GM18519 (cell line): ENCODE results near the gene DCAF8L2.
"Not testable (repeated sequence)": the region's sequence is repeated elsewhere in the genome, so short reads cannot be mapped to it uniquely, and the experiment has no call there.

ENCODE experiments used
- ATAC-seq: cut with Tn5 transposase; IDR thresholded peaks from one replicate; pipeline ENCODE4 v1.9.1; 2021; ENCODE audit warnings: mild to moderate bottlenecking, moderate library complexity; ENCODE audit not compliant: unreplicated experiment, low FRiP score

DCAF8L2 gene

GRCh38 chrX:27590044-27590443 is at the start of gene DCAF8L2:
Gene DCAF8L2 (plus strand): TSS chrX:27590344. CDS start chrX:27746896, 156,552 bp downstream.
- no peak for ATAC-seq

DNA sequence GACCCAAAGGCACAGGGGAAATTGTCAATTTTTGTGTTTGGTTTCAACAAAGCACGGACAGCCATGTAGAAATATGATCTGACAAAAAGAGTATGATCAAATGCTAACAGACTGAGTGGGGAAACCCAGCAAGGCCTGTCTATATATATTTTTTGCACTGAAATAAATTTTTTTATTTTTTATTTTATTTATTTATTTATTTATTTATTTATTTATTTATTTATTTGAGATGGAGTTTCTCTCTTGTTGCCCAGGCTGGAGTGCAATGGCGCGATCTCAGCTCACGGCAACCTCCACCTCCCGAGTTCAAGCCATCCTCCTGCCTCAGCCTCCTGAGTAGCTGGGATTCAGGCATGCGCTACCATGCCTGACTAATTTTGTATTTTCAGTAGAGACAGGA is 49.0 kb upstream of the DCAF8L2 start:
- not testable (repeated sequence) for ATAC-seq

DNA sequence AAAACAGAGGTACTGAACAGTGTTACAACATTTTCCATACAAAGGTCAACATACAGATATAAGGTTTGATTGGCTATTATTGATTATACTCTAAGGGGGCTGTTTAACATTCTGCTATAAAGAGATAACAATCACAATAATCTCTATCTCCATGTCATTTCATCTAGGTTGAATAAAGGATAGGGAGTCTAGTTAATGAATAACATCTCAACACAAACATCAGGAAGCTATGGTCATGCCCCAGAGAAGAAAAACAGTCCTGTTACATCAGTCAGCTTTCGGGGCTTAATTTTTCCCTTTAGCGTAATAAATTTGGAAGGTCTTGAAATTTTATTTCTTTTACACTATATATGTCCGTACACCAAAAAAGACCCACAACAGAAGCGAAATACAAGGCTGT is 41.5 kb upstream of the DCAF8L2 start:
- no peak for ATAC-seq

DNA sequence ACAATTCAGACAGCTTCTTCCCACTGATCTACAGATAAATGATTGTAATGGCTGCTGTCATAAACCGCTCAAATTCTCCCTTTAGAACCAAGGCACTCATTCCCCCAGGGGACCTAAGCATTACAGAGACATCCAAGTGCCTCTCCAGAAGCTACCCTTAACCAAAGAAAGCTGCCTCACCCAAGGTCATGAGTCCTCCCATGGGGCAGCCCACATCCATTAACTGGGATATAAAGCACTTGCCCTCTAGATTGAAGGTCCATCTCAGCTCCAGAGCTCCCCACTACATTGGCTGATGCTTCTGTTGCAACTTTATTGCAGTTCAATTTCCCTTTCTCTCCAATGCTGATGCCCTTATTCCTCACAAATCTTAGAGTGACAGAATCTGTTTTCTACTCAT is 40.5 kb upstream of the DCAF8L2 start:
- no peak for ATAC-seq

GRCh38 chrX:27555514-27555913 is 34.6 kb upstream of the DCAF8L2 start:
- ATAC-seq: no peak

DNA sequence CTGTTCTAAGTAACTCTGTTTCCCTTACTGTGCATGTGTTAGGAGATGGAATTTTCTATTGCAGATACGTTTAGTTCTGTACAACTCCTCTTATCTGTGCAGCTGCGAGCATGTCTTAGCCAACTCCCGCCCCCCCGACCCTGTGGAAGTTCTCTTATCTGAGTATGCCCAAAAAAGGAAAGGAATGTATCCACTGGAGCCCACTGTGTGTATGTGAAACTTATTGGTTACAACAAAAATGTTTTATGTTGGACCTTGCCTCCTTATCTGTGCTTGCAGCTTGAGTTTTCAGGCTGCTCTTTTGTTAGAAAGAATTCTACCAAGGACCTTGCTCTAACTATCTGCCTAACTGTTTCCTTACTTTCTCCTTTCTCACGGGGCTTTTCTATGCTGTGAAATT is 24.2 kb upstream of the DCAF8L2 start:
- no peak for ATAC-seq

GRCh38 chrX:27571164-27571563 is 19.0 kb upstream of the DCAF8L2 start:
- no peak for ATAC-seq

- no peak for ATAC-seq
Measured at GRCh38 chrX:27575565-27575964, 14.6 kb upstream of the DCAF8L2 start.

GRCh38 chrX:27583976-27584375 is 6.2 kb upstream of the DCAF8L2 start:
- ATAC-seq: no peak

GRCh38 chrX:27591938-27592337 is 1.8 kb downstream of the DCAF8L2 start:
- no peak for ATAC-seq

DNA sequence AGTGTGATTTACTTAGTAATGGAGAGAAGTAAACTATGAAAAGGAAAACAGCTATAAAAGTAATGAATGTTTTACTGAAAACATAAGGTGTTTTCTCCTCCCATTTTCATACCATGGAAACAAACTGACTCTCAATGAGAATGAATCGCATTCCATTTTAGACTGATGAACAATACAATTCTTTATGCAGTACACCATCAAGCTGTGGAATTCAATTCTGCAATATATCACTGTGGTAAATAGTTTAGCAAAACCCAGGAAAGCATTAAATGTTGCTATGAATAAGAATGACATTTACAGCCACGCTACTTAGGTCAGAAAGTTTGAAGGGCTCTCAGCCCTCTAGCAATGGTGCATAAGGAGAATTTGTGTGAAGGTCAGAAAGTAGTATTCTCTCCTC is 7.4 kb downstream of the DCAF8L2 start:
- ATAC-seq: no peak

GRCh38 chrX:27598312-27598711 is 8.2 kb downstream of the DCAF8L2 start:
- no peak for ATAC-seq

DNA sequence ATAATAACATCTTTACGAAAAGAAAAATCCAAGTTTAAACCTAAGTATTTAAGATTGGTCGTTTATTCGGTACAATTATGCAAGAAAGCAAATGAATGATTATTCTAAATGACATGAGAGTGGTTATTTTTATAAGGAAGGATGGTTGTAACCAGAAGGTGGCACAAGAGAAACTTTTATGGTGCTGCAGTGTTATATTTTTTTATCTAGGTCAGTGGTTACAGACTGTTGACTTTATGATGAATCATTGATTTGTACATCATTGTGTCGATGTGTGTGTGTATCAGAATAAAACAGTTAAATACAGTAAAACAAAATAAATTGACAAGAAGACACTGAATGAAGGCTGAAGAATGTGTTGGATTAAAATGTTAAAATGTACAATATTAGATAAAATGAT is 9.8 kb downstream of the DCAF8L2 start:
- no peak for ATAC-seq

- no peak for ATAC-seq
Measured at GRCh38 chrX:27600686-27601085, 10.5 kb downstream of the DCAF8L2 start.

GRCh38 chrX:27608671-27609070 is 18.5 kb downstream of the DCAF8L2 start:
- ATAC-seq: no peak

DNA sequence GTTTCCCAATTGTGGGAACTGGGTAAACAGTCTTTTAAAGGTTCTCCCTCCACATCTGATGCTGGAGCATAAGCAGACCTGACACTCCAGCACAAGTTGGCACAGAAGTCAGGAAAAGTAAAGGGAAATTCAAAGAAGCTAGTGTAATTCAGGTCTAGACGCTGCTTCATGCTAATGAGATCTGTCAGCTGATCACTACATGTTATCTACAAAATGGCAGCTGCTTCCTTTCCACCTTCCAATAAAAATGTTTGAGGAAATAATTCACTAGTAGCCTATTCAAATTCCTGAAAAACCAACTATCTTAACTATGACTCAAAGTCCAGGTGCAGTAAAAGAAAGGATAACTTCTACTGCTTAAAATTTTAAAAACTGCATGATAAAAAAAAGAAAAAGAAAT is 29.3 kb downstream of the DCAF8L2 start:
- ATAC-seq: no peak

- ATAC-seq: no peak
Measured at GRCh38 chrX:27619975-27620374, 29.8 kb downstream of the DCAF8L2 start.

DNA sequence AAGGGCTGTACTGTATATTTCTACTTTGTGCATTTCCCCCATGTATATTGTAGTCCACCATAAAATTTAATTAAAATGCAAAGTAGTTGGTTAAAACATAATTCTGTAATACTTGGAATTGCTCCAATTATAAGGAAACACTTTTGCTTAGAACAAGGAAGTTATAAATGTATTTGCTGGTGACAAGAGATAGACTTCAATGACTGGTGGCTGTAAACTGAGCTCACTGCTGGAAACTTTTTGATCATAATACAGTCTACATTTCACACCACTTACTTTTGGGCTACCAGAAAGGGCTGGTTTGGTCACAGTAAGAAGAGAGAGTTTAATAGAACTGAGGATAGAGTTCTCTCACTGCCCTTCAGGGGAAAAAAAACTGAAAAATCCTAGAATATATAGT is 32.7 kb downstream of the DCAF8L2 start:
- no peak for ATAC-seq

- no peak for ATAC-seq
Measured at GRCh38 chrX:27626066-27626465, 35.9 kb downstream of the DCAF8L2 start.

GRCh38 chrX:27633328-27633727 is 43.2 kb downstream of the DCAF8L2 start:
- ATAC-seq: no peak

DNA sequence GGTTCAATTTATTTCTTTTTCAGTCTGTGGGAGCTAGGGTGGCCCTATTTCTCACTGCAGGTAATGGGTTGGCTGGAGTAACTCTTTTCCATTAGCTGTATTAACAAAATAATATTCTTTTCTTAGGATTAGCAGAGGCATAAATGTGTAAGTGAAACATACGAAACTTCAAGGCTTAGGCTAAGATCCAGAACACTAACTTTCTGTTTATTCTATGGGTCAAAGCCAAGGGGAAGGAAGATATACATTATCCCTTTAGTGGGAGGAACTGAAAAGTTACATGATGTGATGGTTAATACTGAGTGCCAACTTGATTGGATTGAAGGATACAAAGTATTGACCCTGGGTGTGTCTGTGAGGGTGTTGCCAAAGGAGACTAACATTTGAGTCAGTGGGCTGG is 66.4 kb downstream of the DCAF8L2 start:
- no peak for ATAC-seq

GRCh38 chrX:27660878-27661277 is 70.7 kb downstream of the DCAF8L2 start:
- no peak for ATAC-seq

- ATAC-seq: no peak
Measured at GRCh38 chrX:27671234-27671633, 81.1 kb downstream of the DCAF8L2 start.
